ENCODE results near the gene AATK.

AATK gene, protein sequence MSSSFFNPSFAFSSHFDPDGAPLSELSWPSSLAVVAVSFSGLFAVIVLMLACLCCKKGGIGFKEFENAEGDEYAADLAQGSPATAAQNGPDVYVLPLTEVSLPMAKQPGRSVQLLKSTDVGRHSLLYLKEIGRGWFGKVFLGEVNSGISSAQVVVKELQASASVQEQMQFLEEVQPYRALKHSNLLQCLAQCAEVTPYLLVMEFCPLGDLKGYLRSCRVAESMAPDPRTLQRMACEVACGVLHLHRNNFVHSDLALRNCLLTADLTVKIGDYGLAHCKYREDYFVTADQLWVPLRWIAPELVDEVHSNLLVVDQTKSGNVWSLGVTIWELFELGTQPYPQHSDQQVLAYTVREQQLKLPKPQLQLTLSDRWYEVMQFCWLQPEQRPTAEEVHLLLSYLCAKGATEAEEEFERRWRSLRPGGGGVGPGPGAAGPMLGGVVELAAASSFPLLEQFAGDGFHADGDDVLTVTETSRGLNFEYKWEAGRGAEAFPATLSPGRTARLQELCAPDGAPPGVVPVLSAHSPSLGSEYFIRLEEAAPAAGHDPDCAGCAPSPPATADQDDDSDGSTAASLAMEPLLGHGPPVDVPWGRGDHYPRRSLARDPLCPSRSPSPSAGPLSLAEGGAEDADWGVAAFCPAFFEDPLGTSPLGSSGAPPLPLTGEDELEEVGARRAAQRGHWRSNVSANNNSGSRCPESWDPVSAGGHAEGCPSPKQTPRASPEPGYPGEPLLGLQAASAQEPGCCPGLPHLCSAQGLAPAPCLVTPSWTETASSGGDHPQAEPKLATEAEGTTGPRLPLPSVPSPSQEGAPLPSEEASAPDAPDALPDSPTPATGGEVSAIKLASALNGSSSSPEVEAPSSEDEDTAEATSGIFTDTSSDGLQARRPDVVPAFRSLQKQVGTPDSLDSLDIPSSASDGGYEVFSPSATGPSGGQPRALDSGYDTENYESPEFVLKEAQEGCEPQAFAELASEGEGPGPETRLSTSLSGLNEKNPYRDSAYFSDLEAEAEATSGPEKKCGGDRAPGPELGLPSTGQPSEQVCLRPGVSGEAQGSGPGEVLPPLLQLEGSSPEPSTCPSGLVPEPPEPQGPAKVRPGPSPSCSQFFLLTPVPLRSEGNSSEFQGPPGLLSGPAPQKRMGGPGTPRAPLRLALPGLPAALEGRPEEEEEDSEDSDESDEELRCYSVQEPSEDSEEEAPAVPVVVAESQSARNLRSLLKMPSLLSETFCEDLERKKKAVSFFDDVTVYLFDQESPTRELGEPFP (N-terminal part only)

DNA sequence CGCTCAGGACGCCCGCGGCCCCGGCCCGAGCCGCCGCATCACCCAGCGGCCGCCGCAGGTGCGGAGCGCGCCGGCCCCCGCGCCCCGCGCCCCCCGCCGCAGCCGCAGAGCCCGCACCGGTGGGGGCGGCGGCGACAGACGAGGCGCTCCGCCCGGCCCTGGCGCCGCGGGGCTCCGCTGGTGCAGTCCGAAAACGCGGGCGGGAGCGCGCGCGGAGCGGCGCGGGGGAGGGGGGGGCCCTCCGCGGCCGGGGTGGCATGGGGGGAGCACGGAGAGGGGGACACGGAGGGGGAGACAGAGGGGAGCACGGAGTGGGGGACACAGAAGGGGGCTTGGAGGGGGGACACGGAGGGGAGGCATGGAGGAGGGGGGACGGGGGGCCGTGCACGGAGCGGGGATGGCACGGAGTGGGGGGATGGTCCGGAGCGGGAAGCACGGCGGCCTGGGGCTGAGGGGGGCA, at the start of gene AATK:
AATK (minus strand) TSS at position 189 of the 460 bp plus-strand sequence. CDS start 229 bp downstream, outside the sequence.
- DNase-seq: no peak

DNA sequence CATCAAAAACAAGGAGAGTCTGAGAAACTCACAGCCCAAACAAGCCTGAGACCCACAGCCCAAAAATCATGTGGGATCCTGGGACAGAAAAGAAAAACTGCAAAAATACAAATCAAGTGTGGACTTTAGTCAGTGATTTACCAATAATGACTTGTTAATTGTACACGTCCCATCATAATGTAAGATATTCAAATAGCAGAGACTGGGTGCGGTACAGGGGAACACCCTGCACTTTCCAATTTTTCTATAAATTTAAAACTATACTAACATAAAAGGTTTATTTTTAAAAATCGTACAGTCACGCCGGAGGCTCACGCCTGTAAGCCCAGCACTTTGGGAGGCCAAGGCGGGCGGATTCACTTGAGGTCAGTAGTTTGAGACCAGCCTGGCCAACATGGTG, 48.0 kb upstream of the AATK start:
- no peak for DNase-seq

DNA sequence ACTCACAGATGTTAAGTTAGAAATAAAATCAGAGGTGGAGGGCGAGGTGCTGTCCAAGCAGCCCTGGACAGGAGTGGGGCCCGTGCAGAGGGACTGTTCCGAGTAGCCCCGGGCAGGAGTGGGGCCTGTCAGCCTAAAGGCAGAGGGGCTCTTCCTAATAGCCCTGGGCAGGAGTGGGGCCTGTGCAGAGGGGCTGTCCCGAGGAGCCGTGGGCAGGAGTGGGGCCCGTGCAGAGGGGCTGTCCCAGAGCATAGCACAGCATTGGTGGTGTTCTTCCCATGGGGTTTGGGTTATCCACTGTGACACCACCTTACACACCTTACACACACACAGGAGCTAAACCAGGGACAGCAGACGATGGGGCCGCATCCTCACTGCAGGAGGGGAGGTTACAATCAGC, 46.3 kb upstream of the AATK start:
- DNase-seq: no peak

DNA sequence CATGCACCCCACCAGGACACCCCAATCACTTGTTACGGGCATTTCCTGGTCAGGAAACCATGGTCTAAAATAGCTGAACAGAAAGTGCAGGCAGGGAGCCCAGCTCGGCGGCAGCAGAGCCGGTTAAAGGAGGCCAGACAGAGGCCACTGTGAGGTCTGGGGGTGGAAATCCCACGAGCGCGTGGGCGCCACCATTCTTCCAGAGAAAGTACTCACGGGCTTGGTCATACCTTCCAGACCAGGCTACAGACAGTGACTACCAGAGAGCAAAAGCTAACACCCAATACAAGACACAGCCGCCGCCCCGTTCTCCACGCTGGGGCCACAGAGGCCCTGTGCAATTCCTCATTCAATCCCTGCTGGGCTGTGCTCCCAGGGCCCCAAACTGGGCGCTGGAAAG, 44.8 kb upstream of the AATK start:
- no peak for DNase-seq

DNA sequence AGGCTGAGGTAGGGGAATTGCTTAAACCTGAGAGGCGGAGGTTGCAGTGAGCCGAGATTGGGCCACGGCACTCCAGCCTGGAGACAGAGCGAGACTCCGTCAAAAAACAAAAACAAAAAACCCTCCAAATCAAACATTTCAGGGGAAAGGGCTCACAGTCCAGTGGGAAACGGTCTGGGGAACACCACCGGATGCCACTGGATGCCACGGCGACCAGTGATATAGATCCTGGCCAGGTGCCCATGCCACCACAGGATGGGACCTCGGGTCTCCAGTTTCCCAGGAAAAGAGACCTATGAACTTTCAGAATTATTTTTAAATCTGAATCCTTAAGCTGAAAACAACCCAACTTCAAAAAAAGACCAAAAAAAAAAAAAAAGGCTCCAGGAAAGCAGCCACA, 44.4 kb upstream of the AATK start:
- no peak for DNase-seq

DNA sequence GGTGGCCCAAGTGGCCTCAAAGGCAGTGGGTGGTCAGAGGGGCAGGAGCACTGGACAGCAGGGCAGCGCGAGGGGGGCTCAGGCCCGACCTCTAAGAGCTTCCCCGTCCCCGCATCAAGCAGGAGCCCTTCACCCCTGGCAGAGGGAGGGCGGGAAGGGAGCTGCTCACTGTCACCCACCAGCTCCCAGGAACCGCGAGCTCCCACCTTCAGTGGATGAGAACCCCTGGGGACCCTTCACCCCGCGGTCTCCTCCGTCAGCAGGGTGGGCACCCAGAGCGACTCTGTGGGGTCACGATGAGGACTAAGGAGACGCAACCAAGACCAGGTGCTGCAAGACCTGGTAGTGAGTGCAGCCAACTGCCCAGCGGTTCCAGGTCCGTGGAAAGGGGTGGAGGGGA, 43.1 kb upstream of the AATK start:
- DNase-seq: no peak

DNA sequence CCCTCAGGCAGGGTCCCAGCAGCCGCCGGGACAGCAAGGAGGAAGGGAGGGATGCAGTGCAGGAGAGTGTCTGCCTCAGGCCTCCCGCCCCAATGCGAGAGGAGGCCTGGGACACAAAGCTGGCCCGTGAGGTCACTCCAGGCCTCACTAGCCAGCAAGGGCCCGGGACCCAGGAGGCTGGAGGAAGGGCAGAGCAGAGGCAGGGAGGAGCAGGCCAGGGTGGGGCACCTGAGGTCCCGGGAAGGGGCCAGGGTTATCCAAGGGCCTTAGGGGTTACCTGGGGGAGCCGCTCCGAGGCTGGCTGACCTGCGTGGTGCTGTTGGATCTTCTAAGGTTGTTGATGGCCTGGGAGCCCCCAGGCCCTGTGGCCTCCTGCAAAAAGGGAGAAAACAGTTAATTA, 42.6 kb upstream of the AATK start:
- no peak for DNase-seq

DNA sequence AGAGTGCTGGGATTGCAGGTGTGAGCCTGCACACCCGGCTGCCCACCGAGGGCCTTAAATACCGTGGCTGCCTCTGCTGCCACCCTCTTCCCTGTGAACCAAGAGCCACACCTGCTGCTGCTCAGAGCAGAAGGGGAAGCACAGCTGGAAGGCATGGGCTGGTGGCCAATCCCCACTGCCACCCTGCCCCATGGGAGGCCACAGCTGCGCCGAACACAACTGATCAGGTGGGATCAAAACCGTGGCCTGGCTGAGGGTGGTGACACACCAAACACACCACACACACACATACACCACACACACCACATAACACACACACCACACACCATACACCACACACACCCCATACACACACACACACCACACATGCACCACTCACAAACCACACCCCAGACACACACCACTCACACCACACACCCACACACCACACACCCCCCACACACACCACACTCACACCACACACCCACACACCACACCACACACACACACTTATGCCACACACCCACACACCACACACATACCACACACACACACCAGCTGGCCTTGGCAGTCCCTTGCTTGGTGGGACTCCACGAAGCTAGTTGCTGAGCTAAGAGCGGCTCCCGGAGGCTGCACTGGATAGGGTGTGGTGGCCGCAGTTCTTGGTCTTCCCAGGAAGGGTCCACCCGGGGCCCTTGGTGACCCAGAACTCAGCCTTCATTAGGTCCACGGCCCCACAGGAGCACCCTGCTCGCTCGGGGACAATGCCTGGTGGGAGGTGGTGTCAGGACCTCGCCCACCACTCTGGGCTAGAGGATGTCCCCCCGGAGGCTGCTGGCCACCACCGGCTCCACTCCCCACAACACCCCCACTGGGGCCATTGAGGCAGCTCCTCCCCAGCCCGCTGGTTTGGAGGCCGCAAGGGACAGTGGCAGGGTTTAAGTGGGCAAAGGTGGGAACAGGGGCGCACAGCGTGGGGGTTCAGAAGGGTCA, 41.9 kb upstream of the AATK start:
- DNase-seq: peak; percentile 80

DNA sequence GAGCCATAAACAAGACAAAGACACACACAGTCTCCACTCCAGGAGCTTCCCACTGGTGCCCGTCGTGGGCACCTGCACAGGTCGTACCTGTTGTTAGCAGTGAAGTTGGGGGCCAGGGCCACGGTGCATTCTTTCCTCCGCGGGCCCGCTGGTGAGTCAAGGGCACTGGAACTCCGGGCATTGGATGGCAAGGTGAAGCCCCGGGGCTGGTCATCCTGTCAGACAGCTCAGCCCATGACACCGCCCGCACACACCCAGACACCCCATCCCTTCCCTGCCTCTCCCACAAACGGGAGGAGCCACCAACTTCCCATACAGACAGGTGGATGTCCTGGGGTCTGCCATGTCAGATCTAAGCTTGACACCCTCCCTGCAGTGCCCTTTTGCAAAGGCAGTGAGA, 40.6 kb upstream of the AATK start:
- DNase-seq: no peak

DNA sequence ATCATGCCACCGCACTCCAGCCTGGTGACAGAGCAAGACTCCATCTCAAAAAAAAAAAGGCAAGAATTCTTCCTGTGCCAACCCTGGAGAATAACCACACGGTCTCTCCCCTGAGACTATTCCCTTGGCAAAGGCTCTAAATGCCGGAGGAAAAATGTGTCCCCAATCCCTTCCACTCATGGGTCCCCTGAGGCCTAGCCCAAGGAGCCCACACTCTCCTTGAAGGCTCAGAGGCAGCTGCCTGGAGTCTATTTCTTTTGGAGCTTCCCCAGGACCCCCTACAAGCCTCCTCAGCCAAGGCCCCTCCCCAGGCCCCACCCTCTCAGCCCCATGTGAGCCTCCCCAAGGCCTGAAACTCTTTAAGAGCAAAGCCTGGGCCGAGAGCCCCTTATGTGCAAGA, 40.1 kb upstream of the AATK start:
- no peak for DNase-seq

DNA sequence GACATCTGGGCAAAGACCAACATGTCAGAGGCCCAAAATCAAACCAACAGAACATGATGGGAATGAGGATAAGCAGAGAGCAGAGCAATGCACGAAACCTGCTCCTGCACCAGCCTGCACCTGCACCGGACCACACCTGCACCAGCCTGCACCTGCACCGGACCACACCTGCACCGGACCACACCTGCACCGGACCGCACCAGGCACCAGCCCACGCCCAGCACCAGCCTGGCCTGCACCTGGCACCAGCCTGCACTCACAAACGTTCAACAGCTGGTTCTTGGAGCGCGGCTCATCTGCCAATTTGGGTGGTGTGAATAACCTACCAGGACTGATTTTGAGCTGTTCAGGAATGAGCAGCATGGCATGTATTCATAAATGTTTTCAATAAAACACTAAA, 38.6 kb upstream of the AATK start:
- no peak for DNase-seq

DNA sequence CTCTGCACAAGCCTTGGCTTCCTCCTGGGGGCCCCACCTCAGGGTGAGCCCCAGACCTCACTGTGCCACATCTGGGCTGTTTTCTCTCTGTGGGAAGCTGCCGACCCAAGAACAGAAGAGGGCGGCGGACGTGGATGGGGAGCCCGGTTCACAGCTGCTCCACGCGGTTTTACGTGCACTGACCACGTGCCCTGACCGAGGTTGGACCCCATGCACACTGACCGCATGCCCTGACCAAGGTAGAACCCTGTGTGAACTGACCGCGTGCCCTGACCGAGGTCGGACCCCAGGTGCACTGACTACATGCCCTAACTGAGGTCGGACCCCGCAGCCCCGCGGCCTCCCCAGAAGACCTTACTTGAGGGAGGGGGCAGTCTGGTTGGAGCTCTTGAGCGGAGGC, 37.1 kb upstream of the AATK start:
- no peak for DNase-seq

DNA sequence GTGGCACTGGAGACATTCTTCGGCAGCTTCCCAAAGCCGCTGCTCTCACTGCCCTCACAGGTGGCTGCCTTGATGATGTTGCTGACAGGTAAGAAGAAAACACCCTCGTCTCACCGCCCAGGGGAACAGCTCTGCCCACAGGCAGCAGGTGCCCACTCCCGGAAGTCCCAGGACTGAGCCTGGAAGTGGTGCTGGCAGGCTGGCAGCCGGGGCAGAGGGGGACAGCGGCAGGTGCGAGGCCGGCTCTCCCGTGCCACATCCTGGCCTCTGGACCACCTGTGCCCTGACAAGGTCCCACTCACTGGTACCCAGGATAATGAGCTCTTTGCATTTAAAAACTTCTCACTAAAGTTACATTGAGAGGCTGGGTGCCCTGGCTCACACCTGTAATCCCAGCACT, 36.3 kb upstream of the AATK start:
- no peak for DNase-seq

DNA sequence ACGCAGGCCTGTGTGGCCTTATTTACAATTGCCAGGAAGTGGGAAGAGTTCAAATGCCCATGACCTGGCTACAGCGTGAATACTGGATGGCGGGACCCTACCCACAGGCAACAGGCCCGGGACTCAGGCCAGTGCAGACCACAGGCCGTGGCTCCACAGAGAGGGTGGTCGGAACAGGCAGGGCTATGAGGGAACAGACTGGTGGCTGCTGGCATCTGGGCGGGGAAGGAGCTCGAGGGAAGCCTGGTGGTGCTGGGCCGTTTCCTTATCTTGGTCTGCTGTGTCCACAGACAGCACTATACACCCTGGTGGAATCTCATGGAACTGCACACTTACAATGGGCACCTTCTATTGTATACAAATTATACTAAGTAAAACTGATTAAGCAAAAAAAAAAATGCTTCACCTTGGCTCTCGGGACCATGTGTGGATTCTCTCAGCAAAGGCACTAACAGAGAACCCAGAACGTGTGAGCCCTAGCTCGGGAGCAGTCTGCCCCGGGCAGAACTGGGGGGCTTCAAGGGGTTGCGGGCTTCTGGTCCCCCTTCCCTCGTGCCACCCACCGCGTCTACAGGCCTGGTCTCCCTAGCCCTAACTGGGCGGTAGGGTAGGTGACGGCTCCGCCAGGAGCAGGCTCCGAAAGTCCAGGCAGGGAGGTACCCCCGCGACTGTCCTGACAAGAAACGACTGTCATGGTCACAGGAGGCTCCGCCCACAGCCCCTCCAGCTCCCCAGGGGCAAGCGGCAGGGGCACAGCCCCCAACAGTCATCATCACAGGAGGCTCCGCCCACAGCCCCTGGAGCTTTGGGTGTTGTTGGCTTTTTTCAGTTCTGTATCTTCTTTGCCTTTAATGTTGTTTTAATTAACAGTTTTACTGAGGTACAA, 34.9 kb upstream of the AATK start:
- peak; percentile 76 for DNase-seq

DNA sequence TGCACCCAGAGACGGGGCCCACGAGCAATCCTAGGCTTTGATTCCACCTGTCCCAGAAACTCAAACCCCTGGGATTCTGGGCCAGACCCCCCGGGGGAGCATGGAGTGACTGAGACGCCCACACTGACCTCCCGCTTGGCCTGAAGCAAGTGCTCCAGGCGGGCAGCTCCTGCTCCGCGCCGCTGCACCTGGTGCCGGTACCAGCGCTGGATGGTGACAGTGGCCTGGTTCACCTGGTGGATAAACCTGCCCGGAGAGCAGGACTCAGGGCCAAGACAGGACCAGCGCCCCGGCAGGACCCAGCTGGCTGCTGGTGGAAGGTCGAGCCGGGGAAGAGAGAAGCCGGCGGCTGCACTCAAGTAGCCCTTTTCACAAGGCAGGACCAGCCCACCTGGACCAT, 34.2 kb upstream of the AATK start:
- DNase-seq: no peak

DNA sequence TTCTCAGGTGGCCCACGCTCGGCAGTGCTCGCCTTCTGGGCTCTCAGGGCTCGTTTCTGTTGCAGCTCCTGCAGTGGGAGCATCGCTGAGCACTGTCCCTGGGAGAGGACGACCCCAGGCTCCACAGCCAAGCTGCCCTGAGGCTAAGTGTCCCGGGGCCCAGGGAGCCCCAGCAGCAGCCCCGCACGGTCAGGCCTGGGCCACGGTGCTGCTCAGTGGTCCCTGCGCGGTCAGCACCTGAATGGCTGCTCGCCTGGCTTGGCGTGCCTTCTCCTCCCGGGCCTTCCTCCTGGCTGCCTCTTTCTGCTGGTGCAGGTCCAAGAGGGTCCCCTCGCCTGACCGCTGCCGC, 33.4 kb upstream of the AATK start:
- DNase-seq: no peak

DNA sequence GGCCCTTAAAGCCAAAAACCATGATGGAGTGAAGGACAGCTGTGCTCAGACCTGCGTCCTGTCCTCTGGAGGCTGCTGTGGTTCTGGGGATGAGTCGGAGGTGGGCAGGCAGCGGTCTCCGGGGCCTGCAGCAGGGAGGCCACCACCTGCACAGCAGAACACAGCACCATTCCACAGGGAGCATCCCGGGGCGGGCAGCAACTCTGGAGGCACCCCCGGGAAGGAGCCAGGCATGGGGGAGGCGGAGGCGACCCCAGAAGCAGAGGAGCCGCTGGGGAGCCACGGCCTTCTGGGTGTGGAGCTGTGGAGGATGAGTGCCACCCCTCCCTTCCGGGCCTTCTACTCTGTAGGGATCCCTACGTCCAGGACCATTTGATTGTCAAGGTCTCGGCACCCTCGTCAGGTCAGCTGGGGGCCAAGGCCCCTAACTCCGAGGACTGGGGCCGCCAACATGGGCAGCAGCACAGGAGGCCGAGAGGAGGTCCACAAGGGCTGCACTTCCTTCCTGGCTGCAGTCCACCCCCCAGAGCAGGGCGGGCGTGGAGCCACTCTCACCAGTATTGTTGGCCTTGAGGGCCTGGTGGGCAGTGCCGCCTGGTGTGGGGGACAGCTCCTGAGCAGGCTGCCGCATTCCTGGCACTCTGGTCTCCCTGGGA, 32.9 kb upstream of the AATK start:
- DNase-seq: no peak

DNA sequence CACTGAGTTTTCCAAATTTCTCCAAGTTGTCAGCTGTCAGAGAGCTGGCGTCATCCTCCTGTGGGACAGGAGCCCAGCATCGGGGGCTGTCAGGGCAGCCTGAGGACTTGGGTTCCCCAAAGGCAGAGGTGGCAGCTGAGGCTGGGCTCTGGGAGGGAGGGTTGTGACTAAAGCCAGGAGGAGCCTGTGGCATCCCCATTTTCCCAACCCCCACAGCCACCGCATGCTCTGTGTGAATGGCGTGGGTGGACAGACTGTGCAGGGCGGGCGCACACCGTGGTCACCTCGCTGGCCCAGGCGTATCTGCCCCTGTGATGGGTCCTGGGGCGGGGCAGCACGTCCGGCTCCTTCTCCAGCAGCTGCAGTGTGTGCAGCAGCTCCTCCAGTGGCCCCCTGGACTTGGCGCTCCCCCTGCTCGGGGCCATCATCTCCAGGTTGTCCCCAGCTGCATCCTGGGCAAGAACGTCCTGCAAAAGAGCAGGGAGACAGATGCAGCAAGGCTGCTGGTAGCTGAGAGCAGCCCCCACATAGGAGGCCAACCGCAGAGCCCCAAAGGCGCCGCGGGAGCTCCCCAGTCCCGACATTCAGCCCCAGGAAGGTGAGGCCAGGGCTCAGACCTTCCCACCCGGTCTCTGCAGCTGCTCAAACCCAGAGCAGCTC, 31.9 kb upstream of the AATK start:
- no peak for DNase-seq

DNA sequence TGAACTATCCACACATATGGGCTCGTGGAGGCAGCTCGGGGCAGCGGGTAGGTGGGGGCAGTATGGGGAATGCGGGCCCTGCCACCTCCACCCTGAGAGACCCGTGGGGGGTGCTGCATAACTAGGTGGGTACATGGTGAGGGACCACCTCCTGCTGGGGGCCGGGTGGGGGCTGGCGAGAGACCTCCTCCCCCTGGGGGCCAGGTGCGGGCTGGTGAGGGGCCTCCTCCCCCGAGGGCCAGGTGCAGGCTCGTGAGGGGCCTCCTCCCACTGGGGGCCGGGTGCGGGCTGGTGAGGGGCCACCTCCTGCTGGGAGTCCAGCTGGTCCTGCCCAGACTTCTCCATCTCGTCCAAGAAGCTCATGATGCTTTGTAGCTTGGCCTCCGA, 31.4 kb upstream of the AATK start:
- no peak for DNase-seq
